CD14-positive monocyte (primary cell): ENCODE results near the gene ETV3L. TPM values are rescaled to one million over a fixed set of nuclear protein-coding genes. Genes with fewer than 3 reads are reported as not detected.

Source experiments
- DNase-seq, 3 donors: peaks; one replicate each; pipeline ENCODE4 v3.0.0-alpha.2; 2011 to 2022
- H2AFZ ChIP-seq: 2 replicates; pipeline ENCODE4 v1.6.0; 2012; ENCODE audit warnings: mild to moderate bottlenecking, low read depth, low read length, inconsistent platforms; ENCODE audit not compliant: insufficient read depth, poor library complexity, severe bottlenecking
- H3K27ac ChIP-seq, 2 donors: 1 replicate in 1 of 2; 2 replicates in 1 of 2; pipeline ENCODE4 v1.5.1; 2012 to 2013; ENCODE audit warnings: low read length in 2 of 2, control low read depth in 1 of 2, inconsistent platforms in 1 of 2, low read depth in 1 of 2, mild to moderate bottlenecking in 1 of 2
- H3K27me3 ChIP-seq, 2 donors: one replicate each; pipeline versions ENCODE4 v1.6.0 to v1.6.1; 2011 to 2013; ENCODE audit warnings: low read length in 2 of 2; ENCODE audit not compliant: control insufficient read depth in 2 of 2, insufficient read depth in 2 of 2
- H3K36me3 ChIP-seq, 2 donors: replicated peaks in 1 of 2; 1 replicate in 1 of 2; 2 replicates in 1 of 2; pipeline versions ENCODE4 v1.5.1 to v1.6.1; 2012 to 2013; ENCODE audit warnings: low read length in 2 of 2, control low read depth in 1 of 2, inconsistent platforms in 1 of 2, mild to moderate bottlenecking in 1 of 2; ENCODE audit not compliant: insufficient read depth in 2 of 2, control insufficient read depth in 1 of 2
- H3K4me1 ChIP-seq, 2 donors: 1 replicate in 1 of 2; 2 replicates in 1 of 2; pipeline versions ENCODE4 v1.5.1 to v1.6.1; 2012 to 2013; ENCODE audit warnings: low read length in 2 of 2, control low read depth in 1 of 2, inconsistent platforms in 1 of 2, mild to moderate bottlenecking in 1 of 2, moderate library complexity in 1 of 2; ENCODE audit not compliant: insufficient read depth in 2 of 2, control insufficient read depth in 1 of 2
- H3K4me2 ChIP-seq: replicated peaks from 2 replicates; pipeline ENCODE3; 2012; ENCODE audit warnings: low read length, moderate library complexity, mild to moderate bottlenecking; ENCODE audit not compliant: poor library complexity, severe bottlenecking; ENCODE audit errors: extremely low read depth
- H3K4me3 ChIP-seq, 3 experiments: fragments of 200-600 bp in 1 of 3; sonication (generic) in 1 of 3; replicated peaks in 1 of 3; 1 replicate in 2 of 3; 2 replicates in 1 of 3; pipeline ENCODE4 v1.5.1; 2011 to 2013; ENCODE audit warnings: low read length in 3 of 3, mild to moderate bottlenecking in 3 of 3, control low read depth in 2 of 3, low read depth in 2 of 3, inconsistent platforms in 1 of 3, moderate library complexity in 1 of 3
- H3K79me2 ChIP-seq: 2 replicates; pipeline ENCODE4 v1.6.0; 2012; ENCODE audit warnings: mild to moderate bottlenecking, control low read depth, inconsistent platforms, low read length, moderate library complexity; ENCODE audit not compliant: insufficient read depth
- H3K9ac ChIP-seq: 2 replicates; pipeline ENCODE4 v1.6.0; 2017; ENCODE audit warnings: low read length, mild to moderate bottlenecking; ENCODE audit not compliant: insufficient read depth, poor library complexity, severe bottlenecking
- H3K9me3 ChIP-seq, 2 donors: replicated peaks in 1 of 2; 1 replicate in 1 of 2; 2 replicates in 1 of 2; pipeline versions ENCODE4 v1.5.1 to v1.6.1; 2012 to 2013; ENCODE audit warnings: low read length in 2 of 2, control low read depth in 1 of 2; ENCODE audit not compliant: control insufficient read depth in 1 of 2, insufficient read depth in 1 of 2
- H4K20me1 ChIP-seq: 2 replicates; pipeline ENCODE4 v1.6.0; 2012; ENCODE audit warnings: mild to moderate bottlenecking, low read length, control low read depth, moderate library complexity; ENCODE audit not compliant: insufficient read depth
- H3K27ac Mint-ChIP-seq, 7 donors: one replicate each; pipeline ENCODE4 v1.8.0; 2020; ENCODE audit warnings: mild to moderate bottlenecking in 7 of 7, mixed read lengths in 7 of 7, moderate library complexity in 6 of 7, inconsistent platforms in 2 of 7
- H3K27me3 Mint-ChIP-seq, 3 donors: one replicate each; pipeline ENCODE4 v1.8.0; 2021 to 2022; ENCODE audit warnings: low read depth in 3 of 3, mild to moderate bottlenecking in 3 of 3, mixed read lengths in 3 of 3, moderate library complexity in 3 of 3, inconsistent platforms in 1 of 3
- H3K36me3 Mint-ChIP-seq, 2 donors: one replicate each; pipeline ENCODE4 v1.8.0; 2020; ENCODE audit warnings: mixed read lengths in 2 of 2, inconsistent platforms in 1 of 2, mild to moderate bottlenecking in 1 of 2
- H3K4me1 Mint-ChIP-seq: one replicate; pipeline ENCODE4 v1.8.0; 2020; ENCODE audit warnings: mild to moderate bottlenecking, mixed read lengths
- H3K4me3 Mint-ChIP-seq, 2 donors: one replicate each; pipeline ENCODE4 v1.8.0; 2020; ENCODE audit warnings: mild to moderate bottlenecking in 2 of 2, mixed read lengths in 2 of 2, moderate library complexity in 1 of 2
- H3K9me3 Mint-ChIP-seq, 7 donors: one replicate each; pipeline ENCODE4 v1.8.0; 2020 to 2022; ENCODE audit warnings: mixed read lengths in 7 of 7, mild to moderate bottlenecking in 6 of 7, moderate library complexity in 6 of 7, inconsistent platforms in 2 of 7
- CTCF ChIP-seq: fragments of 200-600 bp; IDR thresholded peaks from one replicate; pipeline ENCODE4 v1.8.0; 2022; ENCODE audit warnings: antibody characterized with exemption, mild to moderate bottlenecking
- WGBS: methylation state at CpG from one replicate; pipeline ENCODE4 v1.1.5; 2013; ENCODE audit warnings: missing lambda C conversion rate; ENCODE audit not compliant: insufficient coverage; 5-methylcytosine and 5-hydroxymethylcytosine counted together
- intact Hi-C, 2 donors: fragments of 100-400 bp; cut with micrococcal nuclease; formaldehyde crosslinking; loops; one replicate each; pipeline versions ENCODE4 v1.15.0 to v1.15.1; 2023
- polyA plus RNA-seq, 3 donors: library from polyadenylated mRNA; depleted of rRNA in 1 of 3; unstranded in 2 of 3; stranded (reverse) in 1 of 3; fragments of 300-500 nt in 2 of 3; fragments of >200 nt in 1 of 3; fragmentation: Illumina TruSeq in 2 of 3; gene quantifications; 1 replicate in 2 of 3; 2 replicates in 1 of 3; pipeline ENCODE4 v1.2.3, GENCODE V29; 2012 to 2021

The ETV3L gene
- polyA plus RNA-seq, 3 donors = 0.26 to 0.41 TPM; not detected in 1

GRCh38 chr1:157106813-157107189 lies 7.2 kb upstream of the ETV3L start:
- H3K36me3 ChIP-seq = no peaks in the 10 kb centered on the region
- peaks cover 0 to 5% of the 10 kb centered on the region in 2 donors for H3K27me3 ChIP-seq
- peaks cover 2 to 8% of the 10 kb centered on the region in 2 donors for H3K36me3 Mint-ChIP-seq
- no peak for DNase-seq
- H3K79me2 ChIP-seq = no peaks in the 10 kb centered on the region
- peak overlapping the region; percentile 81 for H3K9ac ChIP-seq
- peak overlapping the region in 1 of 2 donors; percentile 46 for H3K4me3 Mint-ChIP-seq
- no peaks in the 10 kb centered on the region for H3K9me3 ChIP-seq
- no peaks in the 10 kb centered on the region for H4K20me1 ChIP-seq
- H3K9me3 Mint-ChIP-seq = peaks cover 0 to 2% (median 0%) of the 10 kb centered on the region in 7 donors
- H3K27ac Mint-ChIP-seq = peak overlapping the region; percentile 94 to 99 (median 97)
- H3K27ac ChIP-seq = peak overlapping the region; percentile 96 to 100
- intact Hi-C loops = loop anchor here in 1 of 2 donors (2.0 kb wide), 1 partner anchor 14 kb away; no protein-coding TSS in a partner anchor
- H3K4me3 ChIP-seq = no peak overlapping the region
- no peak for TF ChIP-seq CTCF
- 76% methylated on average over 2 of the region's 6 CpGs for WGBS
- H3K4me2 ChIP-seq = peak overlapping the region; percentile 31
- H2AFZ ChIP-seq = no peak overlapping the region
- H3K4me1 Mint-ChIP-seq = peaks cover 57% of the 10 kb centered on the region
- peaks cover 42 to 60% of the 10 kb centered on the region in 2 donors for H3K4me1 ChIP-seq
- H3K27me3 Mint-ChIP-seq = peaks cover 15 to 34% (median 18%) of the 10 kb centered on the region in 3 donors

- Mint-ChIP-seq H3K27ac (peak overlapping the region; percentile 94 to 99 (median 97)), H3K9me3 (peaks cover 0 to 2% (median 0%) of the 10 kb centered on the region in 7 donors), H3K4me1 (peaks cover 57% of the 10 kb centered on the region), H3K27me3 (peaks cover 14 to 28% (median 15%) of the 10 kb centered on the region in 3 donors), H3K36me3 (peaks cover 2 to 8% of the 10 kb centered on the region in 2 donors), H3K4me3 (peak overlapping the region; percentile 34 to 62)
- no peaks in the 10 kb centered on the region for H3K36me3 ChIP-seq
- no peak for TF ChIP-seq CTCF
- H2AFZ ChIP-seq = peak overlapping the region; percentile 55
- peak overlapping the region in 1 of 3 experiments; percentile 30 for H3K4me3 ChIP-seq
- 4% methylated on average over 3 of the region's 6 CpGs for WGBS
- no peaks in the 10 kb centered on the region for H3K79me2 ChIP-seq
- DNase-seq = peak; percentile 98 to 100 (median 99)
- peaks cover 42 to 60% of the 10 kb centered on the region in 2 donors for H3K4me1 ChIP-seq
- H3K27me3 ChIP-seq = peaks cover 0 to 5% of the 10 kb centered on the region in 2 donors
- H3K9ac ChIP-seq = peak overlapping the region; percentile 81
- H3K27ac ChIP-seq = peak overlapping the region; percentile 96 to 100
- intact Hi-C loops = loop anchor here in 1 of 2 donors (2.0 kb wide), 1 partner anchor 13 kb away; no protein-coding TSS in a partner anchor
- H3K4me2 ChIP-seq = peak overlapping the region; percentile 43
- no peaks in the 10 kb centered on the region for H3K9me3 ChIP-seq
- H4K20me1 ChIP-seq = no peaks in the 10 kb centered on the region
Observed at GRCh38 chr1:157105988-157106812, 6.6 kb upstream of the ETV3L start.
